HepG2 (cell line): ENCODE data around the gene UTS2R. TPM values are rescaled to one million over a fixed set of nuclear protein-coding genes. Genes with fewer than 3 reads are reported as not detected.

Experiments
- FIP1L1 ChIP-seq: fragments of 200-400 bp; formaldehyde crosslinking; IDR thresholded peaks from 2 replicates; pipeline ENCODE4 v1.6.1; 2018; ENCODE audit warnings: low read depth, mild to moderate bottlenecking, low read length, moderate library complexity, borderline replicate concordance; ENCODE audit not compliant: insufficient read depth
- GRHL1 ChIP-seq: sonication (generic); formaldehyde crosslinking; conservative IDR thresholded peaks from 2 replicates; pipeline ENCODE4 v1.8.0; 2022; ENCODE audit warnings: missing genetic modification reagents
- SNAPC4 ChIP-seq: sonication (generic); formaldehyde crosslinking; IDR thresholded peaks from 2 replicates; pipeline ENCODE4 v1.4.0; 2020; ENCODE audit warnings: mild to moderate bottlenecking, missing genetic modification reagents
- ZBTB25 ChIP-seq: IDR thresholded peaks from 2 replicates; pipeline ENCODE4 v1.6.1; 2018; ENCODE audit warnings: missing genetic modification reagents
- ZNF414 ChIP-seq: sonication (generic); formaldehyde crosslinking; IDR thresholded peaks from 2 replicates; pipeline ENCODE4 v1.5.0; 2020; ENCODE audit warnings: missing genetic modification reagents
- ZNF672 ChIP-seq: sonication (generic); formaldehyde crosslinking; IDR thresholded peaks from 2 replicates; pipeline ENCODE4 v1.8.1; 2022; ENCODE audit warnings: missing genetic modification reagents
- polyA plus RNA-seq, 8 experiments: library from polyadenylated mRNA; depleted of rRNA in 3 of 8; stranded (reverse) in 7 of 8; unstranded in 1 of 8; fragments of >200 nt; fragmentation: Illumina TruSeq in 4 of 8; extraction: Trizol in 4 of 8; gene quantifications; 2 replicates each; pipeline versions ENCODE4 v1.2.1 to v1.2.3, GENCODE V29; 2011 to 2016; ENCODE audit warnings: low read depth in 4 of 8, missing spikeins in 1 of 8, mixed read lengths in 1 of 8; ENCODE audit not compliant: insufficient read depth in 1 of 8
- total RNA-seq, 5 experiments: library from RNA; depleted of rRNA; stranded (reverse); fragments of >200 nt; fragmentation: Illumina TruSeq; extraction: Trizol; gene quantifications; 2 replicates each; pipeline ENCODE4 v1.2.3, GENCODE V29; 2016; ENCODE audit warnings: low read depth in 1 of 5
- TF ChIP-seq, protein P1 (sequence below): fragments of 450-650 bp; IDR thresholded peaks from 2 replicates; pipeline ENCODE4 v1.6.1; 2017
- TF ChIP-seq, protein P2 (sequence below): sonication (generic); formaldehyde crosslinking; IDR thresholded peaks from 2 replicates; pipeline ENCODE4 v1.4.0; 2020; ENCODE audit warnings: mild to moderate bottlenecking, missing genetic modification reagents

UTS2R gene
- total and polyA plus RNA-seq, 2 of the 13 experiments (the other 11 are each of a cell fraction or from before 2014, with no cell fraction given): 0.13 to 0.15 TPM

GRCh38 chr17:82414548-82415281 lies 43.1 kb downstream of the UTS2R start (continued):
- TF ChIP-seq, protein P1, sequence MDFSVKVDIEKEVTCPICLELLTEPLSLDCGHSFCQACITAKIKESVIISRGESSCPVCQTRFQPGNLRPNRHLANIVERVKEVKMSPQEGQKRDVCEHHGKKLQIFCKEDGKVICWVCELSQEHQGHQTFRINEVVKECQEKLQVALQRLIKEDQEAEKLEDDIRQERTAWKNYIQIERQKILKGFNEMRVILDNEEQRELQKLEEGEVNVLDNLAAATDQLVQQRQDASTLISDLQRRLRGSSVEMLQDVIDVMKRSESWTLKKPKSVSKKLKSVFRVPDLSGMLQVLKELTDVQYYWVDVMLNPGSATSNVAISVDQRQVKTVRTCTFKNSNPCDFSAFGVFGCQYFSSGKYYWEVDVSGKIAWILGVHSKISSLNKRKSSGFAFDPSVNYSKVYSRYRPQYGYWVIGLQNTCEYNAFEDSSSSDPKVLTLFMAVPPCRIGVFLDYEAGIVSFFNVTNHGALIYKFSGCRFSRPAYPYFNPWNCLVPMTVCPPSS: no peak
- TF ChIP-seq, protein P2, sequence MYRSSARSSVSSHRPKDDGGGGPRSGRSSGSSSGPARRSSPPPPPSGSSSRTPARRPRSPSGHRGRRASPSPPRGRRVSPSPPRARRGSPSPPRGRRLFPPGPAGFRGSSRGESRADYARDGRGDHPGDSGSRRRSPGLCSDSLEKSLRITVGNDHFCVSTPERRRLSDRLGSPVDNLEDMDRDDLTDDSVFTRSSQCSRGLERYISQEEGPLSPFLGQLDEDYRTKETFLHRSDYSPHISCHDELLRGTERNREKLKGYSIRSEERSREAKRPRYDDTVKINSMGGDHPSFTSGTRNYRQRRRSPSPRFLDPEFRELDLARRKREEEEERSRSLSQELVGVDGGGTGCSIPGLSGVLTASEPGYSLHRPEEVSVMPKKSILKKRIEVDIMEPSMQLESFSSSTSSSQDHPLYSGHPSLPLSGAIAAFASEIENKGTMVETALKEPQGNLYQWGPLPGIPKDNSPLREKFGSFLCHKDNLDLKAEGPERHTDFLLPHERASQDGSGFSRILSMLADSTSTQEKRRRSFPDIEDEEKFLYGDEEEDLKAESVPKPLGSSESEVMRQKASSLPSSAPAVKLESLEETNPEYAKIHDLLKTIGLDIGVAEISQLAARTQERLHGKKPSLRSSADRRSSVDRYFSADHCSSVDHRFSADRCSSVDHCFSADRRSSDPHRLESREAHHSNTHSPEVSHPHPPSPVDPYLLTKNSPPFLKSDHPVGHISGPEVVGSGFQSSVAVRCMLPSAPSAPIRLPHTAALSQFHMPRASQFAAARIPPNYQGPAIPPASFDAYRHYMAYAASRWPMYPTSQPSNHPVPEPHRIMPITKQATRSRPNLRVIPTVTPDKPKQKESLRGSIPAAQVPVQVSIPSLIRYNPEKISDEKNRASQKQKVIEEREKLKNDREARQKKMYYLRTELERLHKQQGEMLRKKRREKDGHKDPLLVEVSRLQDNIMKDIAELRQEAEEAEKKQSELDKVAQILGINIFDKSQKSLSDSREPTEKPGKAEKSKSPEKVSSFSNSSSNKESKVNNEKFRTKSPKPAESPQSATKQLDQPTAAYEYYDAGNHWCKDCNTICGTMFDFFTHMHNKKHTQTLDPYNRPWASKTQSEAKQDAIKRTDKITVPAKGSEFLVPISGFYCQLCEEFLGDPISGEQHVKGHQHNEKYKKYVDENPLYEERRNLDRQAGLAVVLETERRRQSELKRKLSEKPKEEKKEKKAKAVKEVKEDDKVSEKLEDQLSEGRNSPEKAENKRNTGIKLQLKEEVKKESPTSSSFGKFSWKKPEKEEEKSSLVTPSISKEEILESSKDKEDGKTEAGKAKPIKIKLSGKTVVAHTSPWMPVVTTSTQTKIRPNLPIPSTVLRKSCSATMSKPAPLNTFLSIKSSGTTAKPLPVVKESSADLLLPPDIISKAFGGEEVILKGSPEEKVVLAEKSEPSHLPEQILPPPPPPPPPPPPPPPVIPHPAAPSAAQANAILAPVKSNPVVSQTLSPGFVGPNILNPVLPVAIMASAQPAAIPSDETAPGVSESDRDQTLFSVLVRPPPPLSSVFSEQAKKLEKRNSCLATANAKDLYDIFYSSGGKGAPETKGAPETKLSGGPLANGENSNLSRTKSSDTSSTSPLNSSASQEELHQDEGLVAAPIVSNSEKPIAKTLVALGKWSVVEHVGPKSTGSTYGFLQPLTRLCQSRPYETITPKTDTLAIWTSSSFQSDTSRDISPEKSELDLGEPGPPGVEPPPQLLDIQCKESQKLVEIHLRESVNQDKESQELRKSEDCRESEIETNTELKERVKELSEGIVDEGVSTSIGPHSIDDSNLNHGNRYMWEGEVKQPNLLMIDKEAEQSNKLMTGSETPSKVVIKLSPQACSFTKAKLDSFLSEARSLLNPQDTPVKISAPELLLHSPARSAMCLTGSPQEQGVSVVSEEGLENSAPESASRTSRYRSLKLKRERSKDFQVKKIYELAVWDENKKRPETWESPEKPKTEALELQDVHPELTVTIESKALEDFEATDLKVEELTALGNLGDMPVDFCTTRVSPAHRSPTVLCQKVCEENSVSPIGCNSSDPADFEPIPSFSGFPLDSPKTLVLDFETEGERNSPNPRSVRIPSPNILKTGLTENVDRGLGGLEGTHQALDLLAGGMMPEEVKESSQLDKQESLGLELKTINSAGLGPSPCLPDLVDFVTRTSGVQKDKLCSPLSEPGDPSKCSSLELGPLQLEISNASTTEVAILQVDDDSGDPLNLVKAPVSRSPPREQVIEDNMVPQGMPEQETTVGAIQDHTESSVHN: 0 out of 2 replicates have a peak, but pooled peaks have one; percentile 25
- TF ChIP-seq SNAPC4 (peak; percentile 94), ZNF672 (CRISPR knock-in tag) (no peak), ZBTB25 (CRISPR knock-in tag) (peak; percentile 94), GRHL1 (no peak), ZNF414 (CRISPR knock-in tag) (no peak), FIP1L1 (no peak)
